GM23338 (cell line): ENCODE results near the gene TTL. TPM values are rescaled to one million over a fixed set of nuclear protein-coding genes. Genes with fewer than 3 reads are reported as not detected.

Experiments used
- ATAC-seq: fragments of 200-7000 bp; cut with Tn5 transposase; 3 replicates; pipeline ENCODE4 v1.9.1; 2020
- DNase-seq: peaks from one replicate; pipeline ENCODE4 v3.0.0-alpha.2; 2015; ENCODE audit warnings: low spot score
- H2AFZ ChIP-seq: fragments of 200-600 bp; sonication (generic); 2 replicates; pipeline ENCODE4 v1.8.0; 2016; ENCODE audit warnings: antibody characterized with exemption, mild to moderate bottlenecking, moderate library complexity
- H3F3A ChIP-seq: fragments of 200-600 bp; sonication (generic); replicated peaks from 2 replicates; pipeline ENCODE4 v1.8.0; 2017; ENCODE audit warnings: antibody characterized with exemption, mixed run types, low read depth
- H3K27ac ChIP-seq: fragments of 200-600 bp; sonication (generic); 2 replicates; pipeline ENCODE4 v1.6.1; 2016; ENCODE audit warnings: low read depth
- H3K27me3 ChIP-seq: fragments of 200-600 bp; sonication (generic); 2 replicates; pipeline ENCODE4 v1.8.0; 2016; ENCODE audit warnings: mild to moderate bottlenecking, mixed run types, moderate library complexity; ENCODE audit not compliant: insufficient read depth
- H3K36me3 ChIP-seq: fragments of 200-600 bp; sonication (generic); 2 replicates; pipeline ENCODE4 v1.8.0; 2016; ENCODE audit warnings: mild to moderate bottlenecking; ENCODE audit not compliant: insufficient read depth
- H3K4me1 ChIP-seq: fragments of 200-600 bp; sonication (generic); 2 replicates; pipeline ENCODE4 v1.8.0; 2016; ENCODE audit warnings: mild to moderate bottlenecking, moderate library complexity; ENCODE audit not compliant: insufficient read depth
- H3K4me2 ChIP-seq: fragments of 200-600 bp; sonication (generic); 2 replicates; pipeline ENCODE4 v1.7.1; 2017; ENCODE audit warnings: mixed run types
- H3K4me3 ChIP-seq: fragments of 200-600 bp; sonication (generic); 2 replicates; pipeline ENCODE4 v1.6.1; 2016; ENCODE audit warnings: mixed run types
- H3K79me2 ChIP-seq: fragments of 200-600 bp; sonication (generic); replicated peaks from 2 replicates; pipeline ENCODE4 v1.8.0; 2017; ENCODE audit warnings: mild to moderate bottlenecking; ENCODE audit not compliant: insufficient read depth
- H3K9me2 ChIP-seq: fragments of 200-600 bp; sonication (generic); 2 replicates; pipeline ENCODE4 v1.8.0; 2017; ENCODE audit not compliant: insufficient read depth
- H4K20me1 ChIP-seq: fragments of 200-600 bp; sonication (generic); replicated peaks from 2 replicates; pipeline ENCODE4 v1.8.0; 2017; ENCODE audit warnings: mild to moderate bottlenecking; ENCODE audit not compliant: insufficient read depth
- H3K27ac Mint-ChIP-seq: 2 replicates; pipeline ENCODE4 v1.8.0; 2020; ENCODE audit warnings: inconsistent platforms, mild to moderate bottlenecking, moderate library complexity, mixed read lengths
- H3K27me3 Mint-ChIP-seq: 3 replicates; pipeline ENCODE4 v1.8.0; 2022; ENCODE audit warnings: low read depth, mild to moderate bottlenecking, moderate library complexity, mixed read lengths, inconsistent platforms; ENCODE audit not compliant: insufficient read depth, poor library complexity
- H3K36me3 Mint-ChIP-seq: 3 replicates; pipeline ENCODE4 v1.8.0; 2021; ENCODE audit warnings: low read depth, mild to moderate bottlenecking, inconsistent platforms, moderate library complexity, mixed read lengths
- H3K4me1 Mint-ChIP-seq: 3 replicates; pipeline ENCODE4 v1.8.0; 2020; ENCODE audit warnings: mild to moderate bottlenecking, inconsistent platforms, mixed read lengths
- H3K4me3 Mint-ChIP-seq: 3 replicates; pipeline ENCODE4 v1.8.0; 2021; ENCODE audit warnings: moderate library complexity, mild to moderate bottlenecking, inconsistent platforms, mixed read lengths
- H3K9me3 Mint-ChIP-seq: 3 replicates; pipeline ENCODE4 v1.8.0; 2020; ENCODE audit warnings: moderate library complexity, mild to moderate bottlenecking, inconsistent platforms, mixed read lengths
- CREB1 ChIP-seq: fragments of 250-450 bp; sonication (Bioruptor Pico); IDR thresholded peaks from 2 replicates; pipeline ENCODE4 v1.5.0; 2020; ENCODE audit warnings: low read depth, mild to moderate bottlenecking, moderate library complexity
- CTCF ChIP-seq, 2 experiments: fragments of 200-600 bp in 1 of 2; sonication (generic) in 1 of 2; conservative IDR thresholded peaks; 2 replicates each; pipeline versions ENCODE4 v1.5.1 to v1.6.1; 2016 to 2017; ENCODE audit warnings: antibody characterized with exemption in 2 of 2, low read depth in 2 of 2, mild to moderate bottlenecking in 2 of 2, moderate library complexity in 1 of 2
- ETS1 ChIP-seq: IDR thresholded peaks from 2 replicates; pipeline ENCODE4 v1.6.1; 2016; ENCODE audit warnings: antibody characterized with exemption
- EZH2 ChIP-seq: fragments of 200-600 bp; sonication (generic); IDR thresholded peaks from one replicate; pipeline ENCODE4 v1.8.0; 2017; ENCODE audit warnings: antibody characterized with exemption, mild to moderate bottlenecking, low read depth; ENCODE audit not compliant: unreplicated experiment
- EZH2phosphoT487 ChIP-seq: fragments of 200-600 bp; sonication (generic); IDR thresholded peaks from one replicate; pipeline ENCODE4 v1.8.1; 2018; ENCODE audit warnings: antibody characterized with exemption; ENCODE audit not compliant: unreplicated experiment
- JUNB ChIP-seq: IDR thresholded peaks from one replicate; pipeline ENCODE4 v1.6.1; 2016; ENCODE audit warnings: antibody characterized with exemption; ENCODE audit not compliant: unreplicated experiment
- NANOG ChIP-seq: IDR thresholded peaks from 2 replicates; pipeline ENCODE4 v1.6.1; 2016; ENCODE audit warnings: antibody characterized with exemption, borderline replicate concordance
- POLR2AphosphoS5 ChIP-seq: IDR thresholded peaks from 2 replicates; pipeline ENCODE4 v1.6.1; 2016; ENCODE audit warnings: antibody characterized with exemption, low read depth
- REST ChIP-seq: IDR thresholded peaks from one replicate; pipeline ENCODE4 v1.6.1; 2018; ENCODE audit warnings: antibody characterized with exemption; ENCODE audit not compliant: unreplicated experiment
- STAT1 ChIP-seq: IDR thresholded peaks from one replicate; pipeline ENCODE4 v1.6.1; 2016; ENCODE audit warnings: antibody characterized with exemption; ENCODE audit not compliant: unreplicated experiment
- ZNF114 ChIP-seq: fragments of 250-450 bp; sonication (Bioruptor Pico); IDR thresholded peaks from 2 replicates; pipeline ENCODE4 v1.5.0; 2020; ENCODE audit warnings: mild to moderate bottlenecking, moderate library complexity
- ZNF462 ChIP-seq: fragments of 250-450 bp; sonication (Bioruptor Pico); IDR thresholded peaks from 2 replicates; pipeline ENCODE4 v1.5.0; 2020; ENCODE audit warnings: mild to moderate bottlenecking, moderate library complexity
- polyA plus RNA-seq: library from polyadenylated mRNA; unstranded; fragments of >200 nt; fragmentation: Nextera tagmentation; extraction: Ambion mirVana; gene quantifications from 2 replicates; pipeline ENCODE4 v1.2.1, GENCODE V29; 2016
- total RNA-seq: library from RNA; depleted of rRNA; stranded (reverse); fragments of >200 nt; shearing (Covaris generic); gene quantifications from 2 replicates; pipeline ENCODE4 v1.2.3, GENCODE V29; 2014

The TTL gene
- total and polyA plus RNA-seq, 2 experiments from 2014 or later: 10.1 to 34.6 TPM

- Histone ChIP-seq H3K36me3 (no peaks in the 10 kb centered on the region), H3K9me2 (no peaks in the 10 kb centered on the region), H4K20me1 (no peaks in the 10 kb centered on the region), H3K79me2 (no peaks in the 10 kb centered on the region), H3K27me3 (no peaks in the 10 kb centered on the region), H3F3A (no peaks in the 10 kb centered on the region), H2AFZ (no peak overlapping the region), H3K4me3 (no peak overlapping the region), H3K27ac (no peak overlapping the region), H3K4me2 (no peak overlapping the region), H3K4me1 (no peaks in the 10 kb centered on the region)
- no peak for ATAC-seq
- H3K36me3 Mint-ChIP-seq: no peaks in the 10 kb centered on the region
- H3K27me3 Mint-ChIP-seq: peaks cover 6% of the 10 kb centered on the region
- no peaks in the 10 kb centered on the region for H3K4me1 Mint-ChIP-seq
- no peak overlapping the region for H3K4me3 Mint-ChIP-seq
- TF ChIP-seq ZNF462 (CRISPR knock-in tag) (no peak), STAT1 (no peak), POLR2AphosphoS5 (no peak), EZH2phosphoT487 (no peak), ZNF114 (no peak), REST (no peak), NANOG (no peak), CTCF (conservative IDR thresholded peaks at IDR 0.05; ENCODE audit: low read depth in 2 of 2) (no peak), ETS1 (no peak), JUNB (no peak), CREB1 (CRISPR knock-in tag) (no peak), EZH2 (no peak)
- no peak overlapping the region for H3K27ac Mint-ChIP-seq
- no peaks in the 10 kb centered on the region for H3K9me3 Mint-ChIP-seq
- no peak for DNase-seq
Measured at GRCh38 chr2:112472547-112473263, 9.3 kb upstream of the TTL start.
